Measurements from ENCODE around the gene STPG1.

The STPG1 gene

GRCh38 chr1:24391882-24392603 is 21.5 kb downstream of the STPG1 start:
- peak; percentile 21 to 81 (median 60) for DNase-seq

- DNase-seq = peak in 4 of 5 experiments; percentile 56 to 82 (median 60)
Measured at GRCh38 chr1:24390924-24391782, 22.4 kb downstream of the STPG1 start.

- no peak for DNase-seq
Measured at GRCh38 chr1:24389231-24389678, 24.3 kb downstream of the STPG1 start.

GRCh38 chr1:24388331-24388885 is 25.2 kb downstream of the STPG1 start:
- DNase-seq = no peak

GRCh38 chr1:24387636-24388175 is 25.9 kb downstream of the STPG1 start:
- no peak for DNase-seq

GRCh38 chr1:24386931-24387330 is 26.7 kb downstream of the STPG1 start:
- DNase-seq = no peak

- no peak for DNase-seq
Measured at GRCh38 chr1:24386241-24386640, 27.3 kb downstream of the STPG1 start.

GRCh38 chr1:24385160-24385940 is 28.2 kb downstream of the STPG1 start:
- peak in 2 of 5 experiments; percentile 15 to 61 for DNase-seq

GRCh38 chr1:24384251-24385090 is 29.1 kb downstream of the STPG1 start:
- peak in 2 of 5 experiments; percentile 7 to 75 for DNase-seq

GRCh38 chr1:24383381-24383940 is 30.1 kb downstream of the STPG1 start:
- DNase-seq = no peak

GRCh38 chr1:24382165-24382577 is 31.4 kb downstream of the STPG1 start:
- DNase-seq = no peak

GRCh38 chr1:24381256-24381655 is 32.3 kb downstream of the STPG1 start:
- DNase-seq = no peak

GRCh38 chr1:24380508-24380907 is 33.1 kb downstream of the STPG1 start:
- no peak for DNase-seq

GRCh38 chr1:24379733-24380315 is 33.8 kb downstream of the STPG1 start:
- no peak for DNase-seq

GRCh38 chr1:24374891-24375786 is 38.4 kb downstream of the STPG1 start:
- no peak for DNase-seq

- DNase-seq = no peak
Measured at GRCh38 chr1:24373710-24374109, 39.9 kb downstream of the STPG1 start.

- no peak for DNase-seq
Measured at GRCh38 chr1:24373044-24373443, 40.5 kb downstream of the STPG1 start.

- no peak for DNase-seq
Measured at GRCh38 chr1:24369801-24370200, 43.8 kb downstream of the STPG1 start.

- DNase-seq = no peak
Measured at GRCh38 chr1:24369199-24369598, 44.4 kb downstream of the STPG1 start.

- no peak for DNase-seq
Measured at GRCh38 chr1:24366707-24367106, 46.9 kb downstream of the STPG1 start.
